COLO668 (cell line): ENCODE results near the gene IL33.

Experiments
- DNase-seq: peaks from one replicate; lab custom pipeline; 2025; ENCODE audit not compliant: unreplicated experiment; lab: John Stamatoyannopoulos, UW

Gene IL33

DNA sequence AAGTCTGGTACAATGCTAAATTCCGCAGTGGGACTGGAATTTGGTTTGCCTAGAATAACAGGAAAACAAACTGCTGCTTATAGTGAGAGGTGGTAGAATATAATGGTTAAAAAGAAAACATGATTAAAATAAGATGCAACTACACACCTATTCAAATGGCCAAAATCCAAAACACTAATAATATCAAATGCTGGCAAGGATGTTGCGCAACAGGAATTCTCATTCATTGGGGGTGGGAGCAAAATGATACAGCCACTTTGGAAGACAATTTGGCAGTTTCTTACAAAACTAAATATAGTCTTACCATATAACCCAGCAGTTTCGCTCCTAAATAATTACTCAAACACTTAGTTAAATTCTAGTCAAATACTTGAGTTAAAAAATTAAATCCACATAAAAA, 61.8 kb downstream of the IL33 start:
- DNase-seq, result no peak

DNA sequence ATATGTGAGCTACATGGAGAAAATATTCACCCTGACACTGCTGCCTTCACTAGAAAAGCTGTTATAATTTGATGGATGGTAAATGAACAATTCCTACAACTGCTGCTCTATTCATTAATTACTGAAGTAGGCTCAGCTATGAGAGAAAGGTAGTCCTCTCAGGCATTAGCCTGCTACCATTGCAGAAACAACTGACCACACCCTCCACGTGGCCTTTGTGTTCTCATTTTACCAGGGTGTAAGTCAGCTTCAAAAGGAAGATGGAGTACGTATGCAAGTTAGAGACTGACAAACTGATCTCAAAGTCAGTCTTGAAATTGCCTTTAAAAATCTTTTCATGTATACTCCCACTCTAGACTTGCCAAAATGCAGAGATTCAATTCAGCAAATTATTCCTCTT, 86.3 kb downstream of the IL33 start:
- DNase-seq, result no peak

DNA sequence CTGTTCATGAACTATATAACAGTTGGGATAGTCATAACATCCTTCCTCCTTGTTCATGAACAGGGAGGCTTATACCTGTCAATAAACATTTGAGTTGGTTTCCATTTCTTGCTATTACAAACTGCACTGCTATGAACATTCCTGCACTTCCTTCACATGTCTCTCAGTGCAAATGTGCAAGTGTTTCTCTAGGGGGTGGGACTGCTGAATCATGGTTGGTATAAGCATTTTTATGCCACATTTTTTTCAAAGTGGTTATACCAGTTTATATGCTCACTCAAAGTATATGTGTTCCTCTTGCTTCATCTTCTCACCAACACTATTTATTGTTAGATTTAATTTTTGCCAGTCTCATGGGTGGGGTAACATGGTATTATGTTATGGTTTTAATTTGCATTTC, 86.8 kb downstream of the IL33 start:
- no peak for DNase-seq

DNA sequence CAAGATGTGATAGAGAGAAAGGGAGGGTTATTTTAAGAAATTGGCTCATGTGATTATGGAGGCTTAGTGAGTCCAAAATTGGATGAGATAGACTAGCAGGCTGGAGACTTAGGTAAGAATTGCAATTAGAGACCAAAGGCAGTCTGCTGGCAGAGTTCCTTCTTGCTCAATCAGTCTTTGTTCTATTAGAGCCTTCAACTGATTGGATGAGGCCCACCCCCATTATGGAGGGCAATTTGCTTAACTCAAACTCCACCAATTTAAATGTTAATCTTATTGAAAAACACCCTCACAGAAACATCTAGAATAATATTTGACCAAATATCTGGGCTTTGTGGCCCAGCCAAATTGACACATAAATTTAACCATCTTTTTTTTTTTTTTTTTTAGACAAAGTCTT, 88.6 kb downstream of the IL33 start:
- DNase-seq, result no peak

DNA sequence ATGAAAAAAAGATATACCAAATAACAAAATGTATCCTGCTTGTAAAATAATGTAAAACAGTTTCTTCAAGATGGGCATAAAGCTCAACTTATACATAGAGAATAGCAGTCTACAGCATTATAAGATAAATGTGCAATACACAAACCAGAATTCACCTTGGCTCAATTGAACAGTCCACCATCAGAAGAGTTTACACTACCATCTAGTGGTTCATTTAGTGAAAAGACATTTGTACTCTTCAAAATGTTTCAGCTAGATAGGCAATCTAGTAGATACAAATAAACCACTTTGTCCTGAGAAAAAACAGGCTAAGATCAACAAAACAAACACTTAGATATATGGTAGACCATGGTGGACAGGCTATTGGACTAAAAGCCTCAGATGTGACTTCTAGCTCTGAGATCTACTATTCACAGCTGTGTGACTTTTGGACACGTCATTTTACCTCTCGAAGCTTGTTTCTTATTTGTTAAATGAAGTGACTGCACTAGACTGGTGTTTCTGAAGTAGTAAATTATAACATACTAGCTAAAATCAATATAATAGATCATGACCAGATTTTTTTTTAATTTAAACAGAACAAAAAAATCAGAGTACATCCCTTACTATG, 90.5 kb downstream of the IL33 start:
- no peak for DNase-seq
